GM18498 (cell line): ENCODE data around the gene PDE8B.

Experiments used
- ATAC-seq: cut with Tn5 transposase; IDR thresholded peaks from one replicate; pipeline ENCODE4 v1.9.1; 2021; ENCODE audit warnings: mild to moderate bottlenecking, moderate library complexity; ENCODE audit not compliant: unreplicated experiment

The PDE8B gene

GRCh38 chr5:77210091-77210963 lies at the start of gene PDE8B:
TSS of gene PDE8B (plus strand) at chr5:77210680. CDS start at chr5:77210926, 246 bp downstream.
- no peak for ATAC-seq

GRCh38 chr5:77163453-77163852 lies 47.0 kb upstream of the PDE8B start:
- ATAC-seq = no peak

- ATAC-seq = no peak
Measured at GRCh38 chr5:77167063-77167462, 43.4 kb upstream of the PDE8B start.

- ATAC-seq = no peak
Measured at GRCh38 chr5:77167695-77168121, 42.8 kb upstream of the PDE8B start.

GRCh38 chr5:77168161-77168878 lies 42.2 kb upstream of the PDE8B start:
- ATAC-seq = no peak

- no peak for ATAC-seq
Measured at GRCh38 chr5:77168879-77169244, 41.6 kb upstream of the PDE8B start.

- no peak for ATAC-seq
Measured at GRCh38 chr5:77170196-77170890, 40.1 kb upstream of the PDE8B start.

GRCh38 chr5:77171141-77171910 lies 39.2 kb upstream of the PDE8B start:
- ATAC-seq = no peak

GRCh38 chr5:77172713-77173328 lies 37.7 kb upstream of the PDE8B start:
- ATAC-seq = no peak

GRCh38 chr5:77174526-77174925 lies 36.0 kb upstream of the PDE8B start:
- no peak for ATAC-seq

GRCh38 chr5:77175231-77175630 lies 35.2 kb upstream of the PDE8B start:
- no peak for ATAC-seq

- ATAC-seq = no peak
Measured at GRCh38 chr5:77176429-77176828, 34.1 kb upstream of the PDE8B start.

- no peak for ATAC-seq
Measured at GRCh38 chr5:77177576-77177975, 32.9 kb upstream of the PDE8B start.

GRCh38 chr5:77180167-77181081 lies 30.1 kb upstream of the PDE8B start:
- no peak for ATAC-seq

- no peak for ATAC-seq
Measured at GRCh38 chr5:77181173-77181572, 29.3 kb upstream of the PDE8B start.

- ATAC-seq = no peak
Measured at GRCh38 chr5:77181596-77182304, 28.7 kb upstream of the PDE8B start.

- no peak for ATAC-seq
Measured at GRCh38 chr5:77182367-77182766, 28.1 kb upstream of the PDE8B start.

- no peak for ATAC-seq
Measured at GRCh38 chr5:77186652-77187370, 23.7 kb upstream of the PDE8B start.
